DND-41 (cell line): ENCODE results near the gene STAB2.

Experiments used
- CTCF ChIP-seq: IDR thresholded peaks from 2 replicates; pipeline ENCODE4 v1.5.1; 2012; ENCODE audit warnings: borderline replicate concordance, low read length, moderate library complexity, mild to moderate bottlenecking; ENCODE audit not compliant: poor library complexity, severe bottlenecking; ENCODE audit errors: extremely low read depth
- EZH2 ChIP-seq: IDR thresholded peaks from 3 replicates; pipeline ENCODE4 v1.6.1; 2012; ENCODE audit warnings: borderline replicate concordance, low read depth, mild to moderate bottlenecking, moderate library complexity, low read length, inconsistent platforms; ENCODE audit not compliant: severe bottlenecking

GRCh38 chr12:103729499-103729898 lies 142.4 kb downstream of the STAB2 start:
- TF ChIP-seq CTCF (no peak), EZH2 (no peak)
